ENCODE data around the gene PPP1R13L.

The PPP1R13L gene, protein sequence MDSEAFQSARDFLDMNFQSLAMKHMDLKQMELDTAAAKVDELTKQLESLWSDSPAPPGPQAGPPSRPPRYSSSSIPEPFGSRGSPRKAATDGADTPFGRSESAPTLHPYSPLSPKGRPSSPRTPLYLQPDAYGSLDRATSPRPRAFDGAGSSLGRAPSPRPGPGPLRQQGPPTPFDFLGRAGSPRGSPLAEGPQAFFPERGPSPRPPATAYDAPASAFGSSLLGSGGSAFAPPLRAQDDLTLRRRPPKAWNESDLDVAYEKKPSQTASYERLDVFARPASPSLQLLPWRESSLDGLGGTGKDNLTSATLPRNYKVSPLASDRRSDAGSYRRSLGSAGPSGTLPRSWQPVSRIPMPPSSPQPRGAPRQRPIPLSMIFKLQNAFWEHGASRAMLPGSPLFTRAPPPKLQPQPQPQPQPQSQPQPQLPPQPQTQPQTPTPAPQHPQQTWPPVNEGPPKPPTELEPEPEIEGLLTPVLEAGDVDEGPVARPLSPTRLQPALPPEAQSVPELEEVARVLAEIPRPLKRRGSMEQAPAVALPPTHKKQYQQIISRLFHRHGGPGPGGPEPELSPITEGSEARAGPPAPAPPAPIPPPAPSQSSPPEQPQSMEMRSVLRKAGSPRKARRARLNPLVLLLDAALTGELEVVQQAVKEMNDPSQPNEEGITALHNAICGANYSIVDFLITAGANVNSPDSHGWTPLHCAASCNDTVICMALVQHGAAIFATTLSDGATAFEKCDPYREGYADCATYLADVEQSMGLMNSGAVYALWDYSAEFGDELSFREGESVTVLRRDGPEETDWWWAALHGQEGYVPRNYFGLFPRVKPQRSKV

GRCh38 chr19:45404557-45405434, at the start of gene PPP1R13L:
TSS of gene PPP1R13L (minus strand) at chr19:45405069. CDS start at chr19:45398318, 6,751 bp downstream.
- no peaks in the 10 kb centered on the region for H3K9me3 Mint-ChIP-seq
- H3K4me1 Mint-ChIP-seq = peaks cover 56% of the 10 kb centered on the region
- peak; percentile 24 for ATAC-seq
- H3K27ac Mint-ChIP-seq = peak within 1 kb of the TSS; percentile 98
- DNase-seq (ENCODE audit: low spot score in 2 of 2) = no peak
- peaks cover 40% of the 10 kb centered on the region for H3K36me3 Mint-ChIP-seq
- peak within 1 kb of the TSS; percentile 87 for H3K4me3 Mint-ChIP-seq

GRCh38 chr19:45451850-45452387, 47.0 kb upstream of the PPP1R13L start:
- peak overlapping the region; percentile 99 for H3K27ac Mint-ChIP-seq
- DNase-seq (ENCODE audit: low spot score in 2 of 2) (no peak), ATAC-seq (no peak)
- H3K9me3 Mint-ChIP-seq = no peaks in the 10 kb centered on the region
- peaks cover 32% of the 10 kb centered on the region for H3K36me3 Mint-ChIP-seq
- peak overlapping the region; percentile 87 for H3K4me3 Mint-ChIP-seq
- H3K4me1 Mint-ChIP-seq = peaks cover 72% of the 10 kb centered on the region

GRCh38 chr19:45451131-45451849, 46.4 kb upstream of the PPP1R13L start:
- peaks cover 37% of the 10 kb centered on the region for H3K36me3 Mint-ChIP-seq

DNA sequence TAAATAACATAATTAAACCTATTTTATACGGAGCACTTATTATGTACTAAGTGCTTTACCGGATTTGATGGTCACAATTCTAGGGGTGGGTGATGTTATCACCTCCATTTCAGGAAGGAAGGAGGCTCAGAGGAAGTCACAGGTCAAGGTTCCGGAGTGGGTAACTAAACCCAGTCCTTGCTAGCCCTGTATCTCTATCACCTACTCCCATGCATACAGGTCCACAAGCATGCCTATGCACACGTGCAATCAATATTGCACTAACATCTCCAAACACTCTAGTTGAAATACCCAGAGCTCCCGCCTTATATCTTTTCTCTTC, 45.1 kb upstream of the PPP1R13L start:
- peaks cover 71% of the 10 kb centered on the region for H3K4me1 Mint-ChIP-seq

More at GRCh38 chr19:45451131-45451849, 46.4 kb upstream of the PPP1R13L start:
- Mint-ChIP-seq H3K9me3 (no peaks in the 10 kb centered on the region), H3K4me3 (peak overlapping the region; percentile 87), H3K27ac (peak overlapping the region; percentile 99), H3K4me1 (peaks cover 71% of the 10 kb centered on the region)
- ATAC-seq (peak; percentile 68), DNase-seq (ENCODE audit: low spot score in 2 of 2) (peak; percentile 28 to 84)

GRCh38 chr19:45448887-45449299, 44.0 kb upstream of the PPP1R13L start:
- DNase-seq (ENCODE audit: low spot score in 2 of 2) = no peak
- peaks cover 76% of the 10 kb centered on the region for H3K4me1 Mint-ChIP-seq

More for the DNA sequence above, 45.1 kb upstream of the PPP1R13L start:
- peaks cover 39% of the 10 kb centered on the region for H3K36me3 Mint-ChIP-seq
- peak; percentile 35 for ATAC-seq
- H3K4me3 Mint-ChIP-seq = peak overlapping the region; percentile 87
- H3K27ac Mint-ChIP-seq = peak overlapping the region; percentile 99
- H3K9me3 Mint-ChIP-seq = no peaks in the 10 kb centered on the region
- DNase-seq (ENCODE audit: low spot score in 2 of 2) = no peak

GRCh38 chr19:45448425-45448756, 43.5 kb upstream of the PPP1R13L start:
- Mint-ChIP-seq H3K36me3 (peaks cover 46% of the 10 kb centered on the region), H3K4me1 (peaks cover 78% of the 10 kb centered on the region), H3K27ac (peak overlapping the region; percentile 99), H3K9me3 (no peaks in the 10 kb centered on the region), H3K4me3 (peak overlapping the region; percentile 87)
- DNase-seq (ENCODE audit: low spot score in 2 of 2) (no peak), ATAC-seq (no peak)

More at GRCh38 chr19:45448887-45449299, 44.0 kb upstream of the PPP1R13L start:
- H3K27ac Mint-ChIP-seq = peak overlapping the region; percentile 99
- H3K36me3 Mint-ChIP-seq = peaks cover 41% of the 10 kb centered on the region
- H3K9me3 Mint-ChIP-seq = no peaks in the 10 kb centered on the region
- H3K4me3 Mint-ChIP-seq = peak overlapping the region; percentile 87
- no peak for ATAC-seq

GRCh38 chr19:45446944-45447343, 42.1 kb upstream of the PPP1R13L start:
- ATAC-seq (no peak), DNase-seq (ENCODE audit: low spot score in 2 of 2) (no peak)
- peaks cover 52% of the 10 kb centered on the region for H3K36me3 Mint-ChIP-seq
- H3K4me3 Mint-ChIP-seq = no peak overlapping the region
- H3K27ac Mint-ChIP-seq = peak overlapping the region; percentile 99
- no peaks in the 10 kb centered on the region for H3K9me3 Mint-ChIP-seq
- H3K4me1 Mint-ChIP-seq = peaks cover 84% of the 10 kb centered on the region

DNA sequence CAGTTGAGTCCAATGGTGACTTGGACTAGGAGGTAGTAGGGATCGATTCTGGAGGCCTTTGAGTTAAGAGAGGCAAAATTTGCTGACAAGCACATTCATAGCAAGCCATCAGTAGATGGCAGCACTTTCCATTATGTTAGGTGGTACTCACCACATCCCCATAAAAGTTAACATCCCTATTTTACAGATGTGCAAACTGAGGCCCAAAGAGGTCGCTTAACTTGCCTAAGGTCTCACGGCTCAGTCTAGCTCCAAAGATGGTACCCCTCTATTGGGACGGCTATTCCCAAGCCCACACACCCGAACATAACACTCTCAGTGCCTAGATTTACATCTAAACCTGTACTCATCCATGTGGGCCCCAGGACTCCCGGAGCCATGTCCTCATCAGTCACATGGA, 41.4 kb upstream of the PPP1R13L start:
- Mint-ChIP-seq H3K4me3 (no peak overlapping the region), H3K27ac (peak overlapping the region; percentile 26), H3K4me1 (peaks cover 79% of the 10 kb centered on the region), H3K9me3 (no peaks in the 10 kb centered on the region), H3K36me3 (peaks cover 47% of the 10 kb centered on the region)
- DNase-seq (ENCODE audit: low spot score in 2 of 2) (peak in 1 of 2 donors; percentile 52), ATAC-seq (no peak)

- no peaks in the 10 kb centered on the region for H3K9me3 Mint-ChIP-seq
- DNase-seq (ENCODE audit: low spot score in 2 of 2) (no peak), ATAC-seq (no peak)
- H3K4me1 Mint-ChIP-seq = peaks cover 81% of the 10 kb centered on the region
- peak overlapping the region; percentile 90 for H3K4me3 Mint-ChIP-seq
- peak overlapping the region; percentile 98 for H3K27ac Mint-ChIP-seq
- H3K36me3 Mint-ChIP-seq = peaks cover 35% of the 10 kb centered on the region
Measured at GRCh38 chr19:45445139-45445538, 40.3 kb upstream of the PPP1R13L start.

DNA sequence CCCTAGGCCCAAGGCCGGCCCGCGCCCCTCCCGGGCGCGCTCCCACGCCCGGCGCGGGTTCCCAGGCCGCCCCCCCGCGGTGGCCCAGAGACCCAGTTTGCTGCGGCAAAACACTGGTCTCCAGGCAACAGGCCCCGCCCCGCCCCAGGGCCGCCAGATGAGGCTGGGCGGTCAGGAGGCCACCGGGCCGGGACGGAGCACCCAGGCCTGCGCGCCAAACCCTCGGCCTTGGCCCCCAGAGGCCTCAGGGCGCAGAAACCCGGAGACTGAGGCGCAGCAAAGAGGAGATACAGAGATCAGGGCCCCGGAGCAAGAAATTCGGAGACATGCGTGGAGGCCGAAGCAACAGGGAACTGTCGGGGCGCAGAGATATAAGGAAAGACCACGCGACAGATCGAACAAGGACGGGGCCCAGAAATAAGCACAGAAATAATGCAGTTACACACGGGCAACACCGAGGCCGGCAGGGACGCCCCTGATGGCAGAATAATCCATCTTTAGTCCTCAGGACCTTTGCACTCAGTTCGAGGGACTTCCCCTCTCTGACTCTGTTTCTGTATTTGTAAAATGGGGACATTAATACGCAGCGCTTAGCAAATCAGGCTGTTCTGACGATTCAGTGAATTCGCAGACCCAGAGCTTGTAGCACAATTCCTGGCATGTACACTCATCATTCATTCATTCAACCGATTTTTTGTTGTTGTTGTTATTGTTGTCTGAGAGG, 39.6 kb upstream of the PPP1R13L start:
- Mint-ChIP-seq H3K9me3 (no peaks in the 10 kb centered on the region), H3K4me3 (peak overlapping the region; percentile 90), H3K4me1 (peaks cover 80% of the 10 kb centered on the region), H3K36me3 (peaks cover 29% of the 10 kb centered on the region), H3K27ac (peak overlapping the region; percentile 98)
- DNase-seq (ENCODE audit: low spot score in 2 of 2) (peak; percentile 80 to 92), ATAC-seq (peak; percentile 71)

DNA sequence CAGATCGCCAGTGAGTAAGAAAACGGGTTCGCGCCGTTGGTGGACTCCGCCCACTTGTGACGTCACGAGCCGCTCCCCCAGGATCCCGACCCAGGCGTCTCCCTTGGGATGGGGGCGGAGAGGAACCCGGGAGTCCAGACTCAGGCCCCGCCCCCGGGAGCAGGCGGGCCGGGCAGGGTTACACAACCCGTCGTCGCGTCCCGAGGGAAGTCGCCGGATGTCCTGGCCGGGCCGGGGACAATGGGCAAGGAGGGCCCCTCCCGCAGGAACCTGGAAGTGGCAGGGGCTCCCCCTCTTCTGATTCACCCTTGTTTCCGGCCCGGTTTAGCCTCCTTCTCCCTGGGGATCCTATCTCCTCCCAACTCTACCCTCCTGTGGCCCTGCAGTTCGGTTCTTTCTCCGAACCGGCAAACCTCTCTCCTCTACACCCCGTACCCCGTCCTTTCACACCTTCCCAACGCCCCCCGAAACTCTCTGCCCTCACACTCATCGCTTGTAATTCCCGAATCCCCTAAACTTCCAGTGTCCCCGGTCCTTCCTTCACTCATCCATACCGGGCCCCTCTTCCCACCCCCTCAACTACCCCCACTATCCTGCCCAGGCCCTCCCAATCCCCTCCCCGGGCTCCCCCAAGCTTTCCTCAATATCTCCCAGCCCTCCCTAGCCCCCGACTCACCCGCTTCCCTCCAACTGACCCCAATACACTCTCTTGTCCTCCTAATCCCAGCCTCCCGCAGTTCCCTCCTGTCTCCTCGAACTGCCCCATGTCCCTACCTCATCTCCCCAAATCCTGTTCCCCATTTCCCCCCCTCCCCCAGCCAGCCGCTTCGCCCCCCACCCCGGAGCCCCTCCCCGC, 38.8 kb upstream of the PPP1R13L start:
- H3K9me3 Mint-ChIP-seq = no peaks in the 10 kb centered on the region
- peaks cover 72% of the 10 kb centered on the region for H3K4me1 Mint-ChIP-seq
- peaks cover 21% of the 10 kb centered on the region for H3K36me3 Mint-ChIP-seq
- peak overlapping the region; percentile 98 for H3K27ac Mint-ChIP-seq
- DNase-seq (ENCODE audit: low spot score in 2 of 2) = peak; percentile 56 to 84
- peak; percentile 40 for ATAC-seq
- H3K4me3 Mint-ChIP-seq = peak overlapping the region; percentile 90

GRCh38 chr19:45442778-45443461, 38.1 kb upstream of the PPP1R13L start:
- Mint-ChIP-seq H3K36me3 (peaks cover 20% of the 10 kb centered on the region), H3K9me3 (no peaks in the 10 kb centered on the region), H3K27ac (peak overlapping the region; percentile 98), H3K4me3 (peak overlapping the region; percentile 90), H3K4me1 (peaks cover 65% of the 10 kb centered on the region)
- DNase-seq (ENCODE audit: low spot score in 2 of 2) (peak in 1 of 2 donors; percentile 64), ATAC-seq (peak; percentile 2)
